GM06990 (cell line): Measurements from ENCODE around the gene PDCD2.

Experiments
- DNase-seq: peaks from one replicate; pipeline ENCODE4 v3.0.0-alpha.2; 2011; ENCODE audit not compliant: insufficient read length; ENCODE audit errors: extremely low read depth
- H3K27me3 ChIP-seq: replicated peaks from 2 replicates; pipeline ENCODE4 v1.6.0; 2011; ENCODE audit warnings: low read length; ENCODE audit not compliant: control insufficient read depth, insufficient read depth
- H3K36me3 ChIP-seq: 2 replicates; pipeline ENCODE4 v1.5.1; 2011; ENCODE audit warnings: low read length; ENCODE audit not compliant: control insufficient read depth, insufficient read depth
- H3K4me3 ChIP-seq: replicated peaks from 2 replicates; pipeline ENCODE4 v1.5.1; 2011; ENCODE audit warnings: low read depth, mild to moderate bottlenecking, control low read depth, low read length
- CTCF ChIP-seq: IDR thresholded peaks from 2 replicates; pipeline ENCODE4 v1.5.1; 2011; ENCODE audit warnings: low read length, control low read depth, mild to moderate bottlenecking, inconsistent platforms; ENCODE audit not compliant: insufficient read depth, poor library complexity, severe bottlenecking

PDCD2 gene

DNA sequence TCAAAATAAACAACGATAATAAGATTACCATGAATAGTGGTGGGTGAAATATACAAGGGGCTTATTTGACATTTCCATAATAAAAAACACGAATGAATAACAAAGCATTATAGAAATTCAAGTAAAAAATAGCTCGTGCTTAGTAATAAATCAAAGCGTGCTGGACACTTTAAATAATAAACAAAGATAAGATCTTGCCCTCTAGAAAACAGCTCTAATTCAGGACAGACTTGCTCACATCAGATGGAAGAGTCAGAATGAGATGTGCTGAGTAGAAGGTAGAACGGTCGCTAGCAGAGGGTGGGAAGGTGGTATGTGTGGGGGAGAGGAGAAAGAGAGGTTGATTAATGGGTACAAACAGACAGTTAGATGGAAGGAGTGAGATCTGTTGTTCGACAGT, 58.6 kb downstream of the PDCD2 start:
- H3K36me3 ChIP-seq = no peaks in the 10 kb centered on the region
- TF ChIP-seq CTCF = no peak
- no peaks in the 10 kb centered on the region for H3K27me3 ChIP-seq
- no peak overlapping the region for H3K4me3 ChIP-seq
- no peak for DNase-seq
